ENCODE results near the gene GRB10.

GRB10 gene

GRCh38 chr7:50695026-50695425 is 87.7 kb downstream of the GRB10 start:
- no peak for DNase-seq (ENCODE audit: low read depth, low spot score)

- no peak for DNase-seq (ENCODE audit: low read depth, low spot score)
Observed at GRCh38 chr7:50693455-50694130, 89.1 kb downstream of the GRB10 start.

- DNase-seq (ENCODE audit: low read depth, low spot score): no peak
Observed at GRCh38 chr7:50690541-50691011, 92.1 kb downstream of the GRB10 start.

- no peak for DNase-seq (ENCODE audit: low read depth, low spot score)
Observed at GRCh38 chr7:50688226-50688590, 94.5 kb downstream of the GRB10 start.

- DNase-seq (ENCODE audit: low read depth, low spot score): no peak
Observed at GRCh38 chr7:50687575-50688225, 95.0 kb downstream of the GRB10 start.

- no peak for DNase-seq (ENCODE audit: low read depth, low spot score)
Observed at GRCh38 chr7:50687096-50687495, 95.6 kb downstream of the GRB10 start.

- DNase-seq (ENCODE audit: low read depth, low spot score): no peak
Observed at GRCh38 chr7:50685135-50686065, 97.3 kb downstream of the GRB10 start.

- DNase-seq (ENCODE audit: low read depth, low spot score): no peak
Observed at GRCh38 chr7:50684713-50685075, 98.0 kb downstream of the GRB10 start.

- DNase-seq (ENCODE audit: low read depth, low spot score): no peak
Observed at GRCh38 chr7:50684011-50684712, 98.5 kb downstream of the GRB10 start.

GRCh38 chr7:50682573-50682972 is 100.1 kb downstream of the GRB10 start:
- DNase-seq (ENCODE audit: low read depth, low spot score): no peak

- DNase-seq (ENCODE audit: low read depth, low spot score): no peak
Observed at GRCh38 chr7:50682079-50682478, 100.6 kb downstream of the GRB10 start.

- DNase-seq (ENCODE audit: low read depth, low spot score): no peak
Observed at GRCh38 chr7:50681432-50682045, 101.2 kb downstream of the GRB10 start.

- no peak for DNase-seq (ENCODE audit: low read depth, low spot score)
Observed at GRCh38 chr7:50679218-50680007, 103.3 kb downstream of the GRB10 start.

GRCh38 chr7:50678586-50678985 is 104.1 kb downstream of the GRB10 start:
- DNase-seq (ENCODE audit: low read depth, low spot score): no peak

GRCh38 chr7:50677638-50677996 is 105.1 kb downstream of the GRB10 start:
- no peak for DNase-seq (ENCODE audit: low read depth, low spot score)

GRCh38 chr7:50676740-50677637 is 105.7 kb downstream of the GRB10 start:
- DNase-seq (ENCODE audit: low read depth, low spot score): no peak

GRCh38 chr7:50676079-50676478 is 106.6 kb downstream of the GRB10 start:
- DNase-seq (ENCODE audit: low read depth, low spot score): no peak

- DNase-seq (ENCODE audit: low read depth, low spot score): no peak
Observed at GRCh38 chr7:50674896-50675835, 107.5 kb downstream of the GRB10 start.
